ENCODE data around the gene ENG. TPM values are rescaled to one million over a fixed set of nuclear protein-coding genes. Genes with fewer than 3 reads are reported as not detected.

ENG gene
- total RNA-seq, 2 experiments from 2014 or later, result 19.0 to 20.5 TPM

- CTCF ChIA-PET, result interaction anchor here (0.6 to 6.4 kb wide), 49 partner anchors 8 to 523 kb away, joined by 3 to 38 read pairs (median 5); partner anchors contain the start of genes ENG, PTRH1, ST6GALNAC4 and TOR2A
- POLR2A ChIA-PET, result interaction anchor here (0.7 to 1.1 kb wide), 2 partner anchors 47 to 67 kb away, joined by 3 read pairs; partner anchors contain the start of gene ST6GALNAC4
These were observed 15.1 kb upstream of the ENG start for GRCh38 chr9:127869310-127870152.

GRCh38 chr9:127868278-127868902 is 13.9 kb upstream of the ENG start:
- CTCF ChIA-PET, result interaction anchor here (1.7 to 6.4 kb wide), 9 partner anchors 9 to 133 kb away, joined by 5 to 38 read pairs (median 11); partner anchors contain the start of gene TOR2A
- POLR2A ChIA-PET, result interaction anchor here (0.5 to 1.1 kb wide), 2 partner anchors 66 to 180 kb away, joined by 3 to 6 read pairs; no protein-coding TSS in a partner anchor

- ChIA-PET CTCF (interaction anchor here (0.6 to 6.4 kb wide), 4 partner anchors 13 to 311 kb away, joined by 4 to 38 read pairs (median 20); partner anchors contain the start of gene TOR2A), POLR2A (no interaction called here)
These were observed 13.2 kb upstream of the ENG start for GRCh38 chr9:127867356-127868277.

GRCh38 chr9:127866535-127866934 is 12.1 kb upstream of the ENG start:
- POLR2A ChIA-PET, result no interaction called here
- CTCF ChIA-PET, result interaction anchor here (0.6 to 6.4 kb wide), 5 partner anchors 11 to 132 kb away, joined by 4 to 38 read pairs (median 7); partner anchors contain the start of gene TOR2A

- CTCF ChIA-PET, result interaction anchor here (1.5 to 2.0 kb wide), 3 partner anchors 10 to 131 kb away, joined by 4 to 7 read pairs (median 4); partner anchors contain the start of gene TOR2A
These were observed 11.4 kb upstream of the ENG start for GRCh38 chr9:127865645-127866464.

GRCh38 chr9:127863191-127863621 is 8.7 kb upstream of the ENG start:
- ChIA-PET POLR2A (interaction anchor here (0.7 kb wide), 1 partner anchor 70 kb away, joined by 3 read pairs; no protein-coding TSS in a partner anchor), CTCF (interaction anchor here (0.6 to 1.1 kb wide), 4 partner anchors 11 to 99 kb away, joined by 3 to 4 read pairs (median 3); no protein-coding TSS in a partner anchor)

More at GRCh38 chr9:127865645-127866464, 11.4 kb upstream of the ENG start:
- POLR2A ChIA-PET, result no interaction called here

GRCh38 chr9:127862075-127863011 is 7.9 kb upstream of the ENG start:
- ChIA-PET CTCF (interaction anchor here (0.7 to 1.9 kb wide), 5 partner anchors 8 to 59 kb away, joined by 3 to 6 read pairs (median 4); no protein-coding TSS in a partner anchor), POLR2A (interaction anchor here (0.6 kb wide), 1 partner anchor 148 kb away, joined by 3 read pairs; no protein-coding TSS in a partner anchor)

- ChIA-PET POLR2A (interaction anchor here (0.7 kb wide), 1 partner anchor 11 kb away, joined by 7 read pairs; no protein-coding TSS in a partner anchor), CTCF (interaction anchor here (0.9 to 1.9 kb wide), 3 partner anchors 9 to 81 kb away, joined by 3 to 4 read pairs (median 3); no protein-coding TSS in a partner anchor)
These were observed 6.3 kb upstream of the ENG start for GRCh38 chr9:127860779-127861178.

- POLR2A ChIA-PET, result interaction anchor here (0.7 kb wide), 1 partner anchor 12 kb away, joined by 7 read pairs; no protein-coding TSS in a partner anchor
These were observed 5.8 kb upstream of the ENG start for GRCh38 chr9:127860260-127860659.

GRCh38 chr9:127858041-127858512 is 3.6 kb upstream of the ENG start:
- POLR2A ChIA-PET, result no interaction called here
- CTCF ChIA-PET, result interaction anchor here (2.1 kb wide), 1 partner anchor 12 kb away, joined by 8 read pairs; no protein-coding TSS in a partner anchor

More at GRCh38 chr9:127860260-127860659, 5.8 kb upstream of the ENG start:
- CTCF ChIA-PET, result interaction anchor here (0.9 to 1.9 kb wide), 4 partner anchors 9 to 82 kb away, joined by 3 to 13 read pairs (median 4); no protein-coding TSS in a partner anchor

- CTCF ChIA-PET, result interaction anchor here (2.1 kb wide), 1 partner anchor 13 kb away, joined by 8 read pairs; no protein-coding TSS in a partner anchor
These were observed 2.8 kb upstream of the ENG start for GRCh38 chr9:127857278-127857677.

GRCh38 chr9:127856729-127857116 is 2.3 kb upstream of the ENG start:
- CTCF ChIA-PET, result interaction anchor here (2.1 kb wide), 1 partner anchor 13 kb away, joined by 8 read pairs; no protein-coding TSS in a partner anchor
- POLR2A ChIA-PET, result interaction anchor here (0.5 kb wide), 1 partner anchor 100 kb away, joined by 6 read pairs; no protein-coding TSS in a partner anchor

More at GRCh38 chr9:127857278-127857677, 2.8 kb upstream of the ENG start:
- POLR2A ChIA-PET, result no interaction called here

GRCh38 chr9:127856094-127856728 is 1.8 kb upstream of the ENG start:
- ChIA-PET POLR2A (interaction anchor here (0.5 to 0.7 kb wide), 2 partner anchors 54 to 100 kb away, joined by 3 to 6 read pairs; no protein-coding TSS in a partner anchor), CTCF (interaction anchor here (0.9 to 2.1 kb wide), 4 partner anchors 10 to 65 kb away, joined by 3 to 8 read pairs (median 4); no protein-coding TSS in a partner anchor)

- CTCF ChIA-PET, result interaction anchor here (0.9 to 1.5 kb wide), 5 partner anchors 10 to 121 kb away, joined by 3 to 11 read pairs (median 3); partner anchors contain the start of gene TOR2A
- POLR2A ChIA-PET, result interaction anchor here (0.6 to 0.7 kb wide), 2 partner anchors 46 to 54 kb away, joined by 3 to 4 read pairs; no protein-coding TSS in a partner anchor
These were observed 1.1 kb upstream of the ENG start for GRCh38 chr9:127855522-127855921.

- ChIA-PET CTCF (interaction anchor here (0.9 to 1.5 kb wide), 6 partner anchors 11 to 120 kb away, joined by 3 to 11 read pairs (median 3); partner anchors contain the start of gene TOR2A), POLR2A (interaction anchor here (0.6 kb wide), 1 partner anchor 46 kb away, joined by 4 read pairs; no protein-coding TSS in a partner anchor)
These were observed 502 bp upstream of the ENG start for GRCh38 chr9:127854960-127855359.
